ENCODE results near the gene UBE2F.

The UBE2F gene

GRCh38 chr2:238082151-238082550 lies 115.3 kb downstream of the UBE2F start:
- no peaks in the 10 kb centered on the region for H3K27me3 ChIP-seq
- no peak overlapping the region for H3K9ac ChIP-seq
- no peak overlapping the region for H3K27ac ChIP-seq
- no peak overlapping the region for H3K4me3 ChIP-seq
- peaks cover 5 to 11% (median 10%) of the 10 kb centered on the region in 10 experiments for H3K4me1 ChIP-seq
- TF ChIP-seq Cebpa-rat (IDR thresholded peaks at IDR 0.05) = no peak
- peaks cover 0 to 9% (median 5%) of the 10 kb centered on the region in 11 experiments; a peak in 14 of 22 replicates for H3K9me3 ChIP-seq (replicated peaks in 1 of 11)
- no peak overlapping the region for H3K4me2 ChIP-seq
- no peaks in the 10 kb centered on the region for H4K20me1 ChIP-seq
- H3K36me3 ChIP-seq = peaks cover 50 to 92% (median 68%) of the 10 kb centered on the region in 11 experiments

- Histone ChIP-seq H3K27ac (no peak overlapping the region), H3K36me3 (peaks cover 43 to 86% (median 62%) of the 10 kb centered on the region in 11 experiments), H3K4me3 (no peak overlapping the region), H3K9me3 (replicated peaks in 1 of 11) (peaks cover 0 to 3% (median 0%) of the 10 kb centered on the region in 11 experiments; a peak in 3 of 22 replicates), H3K9ac (no peak overlapping the region), H3K4me2 (no peak overlapping the region), H4K20me1 (peaks cover 0 to 6% (median 0%) of the 10 kb centered on the region in 11 experiments; a peak in 1 of 22 replicates), H3K4me1 (peaks cover 11 to 18% (median 16%) of the 10 kb centered on the region in 10 experiments), H3K27me3 (no peaks in the 10 kb centered on the region)
- TF ChIP-seq Cebpa-rat (IDR thresholded peaks at IDR 0.05) = no peak
Observed at GRCh38 chr2:238082827-238083226, 116.0 kb downstream of the UBE2F start.

GRCh38 chr2:238083919-238084318 lies 117.1 kb downstream of the UBE2F start:
- peaks cover 11 to 25% (median 18%) of the 10 kb centered on the region in 10 experiments for H3K4me1 ChIP-seq
- no peak for TF ChIP-seq Cebpa-rat (IDR thresholded peaks at IDR 0.05)
- H3K27me3 ChIP-seq = no peaks in the 10 kb centered on the region
- no peaks in the 10 kb centered on the region for H3K9me3 ChIP-seq (replicated peaks in 1 of 11)
- no peak overlapping the region for H3K4me3 ChIP-seq
- H4K20me1 ChIP-seq = peaks cover 0 to 6% (median 0%) of the 10 kb centered on the region in 11 experiments; a peak in 1 of 22 replicates
- H3K36me3 ChIP-seq = peaks cover 42 to 79% (median 58%) of the 10 kb centered on the region in 11 experiments
- H3K9ac ChIP-seq = no peak overlapping the region
- no peak overlapping the region for H3K4me2 ChIP-seq
- no peak overlapping the region for H3K27ac ChIP-seq

DNA sequence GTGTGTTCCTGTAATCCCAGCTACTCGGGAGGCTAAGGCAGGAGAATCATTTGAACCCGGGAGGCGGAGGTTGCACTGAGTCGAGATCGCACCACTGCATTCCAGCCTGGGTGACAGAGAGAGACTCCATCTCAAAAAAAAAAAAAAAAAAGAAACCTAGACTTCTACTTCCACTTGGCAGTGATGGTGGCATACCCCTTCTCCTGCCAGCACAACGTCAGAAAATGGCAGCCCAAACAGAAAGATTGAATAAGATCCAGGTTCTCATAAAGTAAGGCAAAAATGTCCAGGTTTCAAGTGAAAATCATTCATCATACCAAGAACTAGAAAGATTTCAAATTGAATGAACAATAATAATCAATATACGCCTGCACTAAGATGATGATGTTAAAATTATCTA lies 117.9 kb downstream of the UBE2F start:
- Histone ChIP-seq H4K20me1 (peaks cover 0 to 6% (median 0%) of the 10 kb centered on the region in 11 experiments; a peak in 1 of 22 replicates), H3K4me3 (no peak overlapping the region), H3K4me2 (no peak overlapping the region), H3K4me1 (peaks cover 11 to 25% (median 18%) of the 10 kb centered on the region in 10 experiments), H3K9me3 (replicated peaks in 1 of 11) (no peaks in the 10 kb centered on the region), H3K27ac (no peak overlapping the region), H3K36me3 (peaks cover 42 to 71% (median 57%) of the 10 kb centered on the region in 11 experiments), H3K27me3 (no peaks in the 10 kb centered on the region), H3K9ac (no peak overlapping the region)
- TF ChIP-seq Cebpa-rat (IDR thresholded peaks at IDR 0.05) = no peak

- Histone ChIP-seq H3K4me2 (no peak overlapping the region), H3K27ac (no peak overlapping the region), H3K27me3 (no peaks in the 10 kb centered on the region), H3K4me1 (peaks cover 11 to 25% (median 18%) of the 10 kb centered on the region in 10 experiments), H3K9ac (no peak overlapping the region), H3K4me3 (no peak overlapping the region), H4K20me1 (peaks cover 0 to 6% (median 0%) of the 10 kb centered on the region in 11 experiments; a peak in 1 of 22 replicates), H3K9me3 (replicated peaks in 1 of 11) (no peaks in the 10 kb centered on the region), H3K36me3 (peaks cover 33 to 68% (median 52%) of the 10 kb centered on the region in 11 experiments)
- no peak for TF ChIP-seq Cebpa-rat (IDR thresholded peaks at IDR 0.05)
Observed at GRCh38 chr2:238085899-238086298, 119.1 kb downstream of the UBE2F start.

DNA sequence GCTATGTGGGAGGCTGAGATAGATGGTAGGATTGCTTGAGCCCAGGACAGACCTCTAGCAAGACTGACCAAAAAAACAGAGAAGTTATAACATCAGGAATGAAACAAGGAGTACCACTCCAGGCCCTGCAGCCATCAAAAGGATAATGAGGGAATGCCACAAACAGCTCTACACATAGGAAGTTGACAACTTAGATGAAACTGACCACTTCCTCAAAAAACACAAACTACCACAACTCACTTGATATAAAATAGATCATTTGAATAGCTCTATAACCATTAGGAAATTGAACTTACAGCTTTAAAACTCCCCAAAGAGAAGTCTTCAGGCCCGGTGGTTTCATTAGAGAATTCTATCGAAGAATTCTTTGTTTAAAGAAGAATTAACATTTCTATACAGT lies 120.4 kb downstream of the UBE2F start:
- Histone ChIP-seq H3K27ac (no peak overlapping the region), H3K4me3 (no peak overlapping the region), H3K4me2 (peak overlapping the region; percentile 3 to 64 (median 58); a peak in 20 of 22 replicates), H3K9me3 (replicated peaks in 1 of 11) (no peaks in the 10 kb centered on the region), H3K9ac (no peak overlapping the region), H3K27me3 (no peaks in the 10 kb centered on the region), H4K20me1 (peaks cover 0 to 6% (median 0%) of the 10 kb centered on the region in 11 experiments; a peak in 1 of 22 replicates), H3K4me1 (peaks cover 11 to 25% (median 18%) of the 10 kb centered on the region in 10 experiments), H3K36me3 (peaks cover 20 to 68% (median 42%) of the 10 kb centered on the region in 11 experiments)
- no peak for TF ChIP-seq Cebpa-rat (IDR thresholded peaks at IDR 0.05)

DNA sequence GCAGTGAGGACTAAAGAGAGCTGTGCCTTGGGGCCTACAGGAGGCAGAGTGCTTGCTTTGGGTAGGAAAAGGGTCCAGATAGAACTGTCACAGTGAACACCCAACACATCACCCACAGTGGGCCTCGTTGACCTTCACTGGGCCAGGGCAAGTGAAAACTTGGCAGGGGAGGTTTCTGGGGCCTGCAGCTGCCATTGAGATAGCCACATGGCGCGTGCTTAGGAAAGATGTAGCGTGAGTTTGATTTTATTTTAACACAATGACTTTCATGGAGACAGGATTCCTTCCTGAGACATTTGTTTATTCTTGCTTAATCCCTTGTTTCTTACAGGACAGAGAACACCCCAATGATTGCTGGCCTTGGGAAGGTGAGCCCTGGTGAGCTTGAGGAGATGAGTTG lies 124.1 kb downstream of the UBE2F start:
- no peaks in the 10 kb centered on the region for H3K27me3 ChIP-seq
- peaks cover 11 to 25% (median 18%) of the 10 kb centered on the region in 10 experiments for H3K4me1 ChIP-seq
- no peak overlapping the region for H3K27ac ChIP-seq
- no peak overlapping the region for H3K9ac ChIP-seq
- H3K4me3 ChIP-seq = no peak overlapping the region
- H3K9me3 ChIP-seq (replicated peaks in 1 of 11) = no peaks in the 10 kb centered on the region
- H3K4me2 ChIP-seq = no peak overlapping the region
- peaks cover 0 to 6% (median 0%) of the 10 kb centered on the region in 11 experiments; a peak in 1 of 22 replicates for H4K20me1 ChIP-seq
- H3K36me3 ChIP-seq = peaks cover 0 to 44% (median 22%) of the 10 kb centered on the region in 11 experiments; a peak in 14 of 22 replicates
- no peak for TF ChIP-seq Cebpa-rat (IDR thresholded peaks at IDR 0.05)

DNA sequence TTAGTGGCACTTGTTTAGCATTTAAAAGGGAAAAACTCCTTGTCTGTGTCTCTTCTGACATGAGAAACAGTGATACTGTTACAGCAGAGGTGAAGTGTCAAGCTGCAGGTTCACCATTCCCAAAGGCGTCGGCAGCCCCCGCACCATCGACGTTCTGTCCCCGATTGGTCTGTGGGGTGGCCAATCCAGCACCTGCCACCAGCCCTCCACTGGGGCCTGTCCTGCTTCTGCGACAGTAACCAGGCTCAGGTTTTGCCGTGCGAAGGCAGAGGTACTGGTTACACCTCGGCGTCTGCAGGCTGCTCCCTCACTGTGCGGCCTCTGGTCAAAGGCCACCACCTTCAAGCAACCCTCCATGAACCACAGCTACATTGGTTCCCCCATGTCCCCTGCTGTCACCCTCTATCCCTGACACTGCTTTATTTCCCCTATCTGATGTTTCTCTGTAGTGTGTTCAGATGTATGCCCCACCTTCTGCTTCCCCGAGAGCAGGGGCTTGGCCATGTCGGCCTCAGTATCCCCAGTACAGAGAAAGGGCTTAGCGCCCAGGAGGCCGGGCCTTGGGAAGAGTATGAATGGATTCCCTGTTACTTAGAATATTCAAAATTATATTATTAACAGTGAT lies 124.7 kb downstream of the UBE2F start:
- peaks cover 0 to 6% (median 0%) of the 10 kb centered on the region in 11 experiments; a peak in 1 of 22 replicates for H4K20me1 ChIP-seq
- no peak overlapping the region for H3K27ac ChIP-seq
- no peaks in the 10 kb centered on the region for H3K27me3 ChIP-seq
- no peak overlapping the region for H3K9ac ChIP-seq
- TF ChIP-seq Cebpa-rat (IDR thresholded peaks at IDR 0.05) = no peak
- no peak overlapping the region for H3K4me2 ChIP-seq
- H3K9me3 ChIP-seq (replicated peaks in 1 of 11) = no peaks in the 10 kb centered on the region
- no peak overlapping the region for H3K4me3 ChIP-seq
- peaks cover 9 to 19% (median 15%) of the 10 kb centered on the region in 10 experiments for H3K4me1 ChIP-seq
- H3K36me3 ChIP-seq = peaks cover 0 to 43% (median 16%) of the 10 kb centered on the region in 11 experiments; a peak in 14 of 22 replicates
